HG02642 (cell line): Measurements from ENCODE around the gene COL4A1.

ENCODE experiments used
- ATAC-seq: cut with Tn5 transposase; IDR thresholded peaks from one replicate; pipeline ENCODE4 v1.9.1; 2021; ENCODE audit warnings: mild to moderate bottlenecking; ENCODE audit not compliant: unreplicated experiment, poor library complexity

The COL4A1 gene

GRCh38 chr13:110280985-110281688 lies 25.8 kb downstream of the COL4A1 start:
- ATAC-seq: no peak

- ATAC-seq: no peak
Observed at GRCh38 chr13:110280231-110280813, 26.6 kb downstream of the COL4A1 start.

GRCh38 chr13:110279684-110280083 lies 27.3 kb downstream of the COL4A1 start:
- no peak for ATAC-seq

- ATAC-seq: no peak
Observed at GRCh38 chr13:110278859-110279258, 28.1 kb downstream of the COL4A1 start.

GRCh38 chr13:110277357-110277975 lies 29.5 kb downstream of the COL4A1 start:
- ATAC-seq: no peak

GRCh38 chr13:110276553-110276950 lies 30.4 kb downstream of the COL4A1 start:
- ATAC-seq: no peak

- ATAC-seq: no peak
Observed at GRCh38 chr13:110275931-110276552, 30.9 kb downstream of the COL4A1 start.

- no peak for ATAC-seq
Observed at GRCh38 chr13:110274687-110275086, 32.3 kb downstream of the COL4A1 start.

- no peak for ATAC-seq
Observed at GRCh38 chr13:110273254-110273653, 33.7 kb downstream of the COL4A1 start.

GRCh38 chr13:110272651-110273050 lies 34.3 kb downstream of the COL4A1 start:
- no peak for ATAC-seq

- ATAC-seq: no peak
Observed at GRCh38 chr13:110272227-110272626, 34.7 kb downstream of the COL4A1 start.

- ATAC-seq: no peak
Observed at GRCh38 chr13:110271313-110271712, 35.6 kb downstream of the COL4A1 start.

GRCh38 chr13:110270507-110270906 lies 36.5 kb downstream of the COL4A1 start:
- ATAC-seq: no peak

- no peak for ATAC-seq
Observed at GRCh38 chr13:110269509-110270185, 37.3 kb downstream of the COL4A1 start.

GRCh38 chr13:110268576-110269185 lies 38.3 kb downstream of the COL4A1 start:
- no peak for ATAC-seq

GRCh38 chr13:110268061-110268460 lies 38.9 kb downstream of the COL4A1 start:
- ATAC-seq: no peak

- ATAC-seq: no peak
Observed at GRCh38 chr13:110266983-110267382, 40.0 kb downstream of the COL4A1 start.

GRCh38 chr13:110266431-110266809 lies 40.5 kb downstream of the COL4A1 start:
- no peak for ATAC-seq

GRCh38 chr13:110265682-110266430 lies 41.1 kb downstream of the COL4A1 start:
- no peak for ATAC-seq

GRCh38 chr13:110265341-110265681 lies 41.6 kb downstream of the COL4A1 start:
- no peak for ATAC-seq
